ENCODE data around the gene SLC41A2.
"Not testable (repeated sequence)": the region's sequence is repeated elsewhere in the genome, so short reads cannot be mapped to it uniquely, and the experiment has no call there.

SLC41A2 gene, protein sequence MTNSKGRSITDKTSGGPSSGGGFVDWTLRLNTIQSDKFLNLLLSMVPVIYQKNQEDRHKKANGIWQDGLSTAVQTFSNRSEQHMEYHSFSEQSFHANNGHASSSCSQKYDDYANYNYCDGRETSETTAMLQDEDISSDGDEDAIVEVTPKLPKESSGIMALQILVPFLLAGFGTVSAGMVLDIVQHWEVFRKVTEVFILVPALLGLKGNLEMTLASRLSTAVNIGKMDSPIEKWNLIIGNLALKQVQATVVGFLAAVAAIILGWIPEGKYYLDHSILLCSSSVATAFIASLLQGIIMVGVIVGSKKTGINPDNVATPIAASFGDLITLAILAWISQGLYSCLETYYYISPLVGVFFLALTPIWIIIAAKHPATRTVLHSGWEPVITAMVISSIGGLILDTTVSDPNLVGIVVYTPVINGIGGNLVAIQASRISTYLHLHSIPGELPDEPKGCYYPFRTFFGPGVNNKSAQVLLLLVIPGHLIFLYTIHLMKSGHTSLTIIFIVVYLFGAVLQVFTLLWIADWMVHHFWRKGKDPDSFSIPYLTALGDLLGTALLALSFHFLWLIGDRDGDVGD

GRCh38 chr12:104958001-104958804 is at the start of gene SLC41A2:
SLC41A2 (minus strand) TSS chr12:104958290; CDS start chr12:104928527, 29,763 bp downstream.
- DNase-seq (ENCODE audit: low read depth): peak; percentile 76

- no peak for DNase-seq (ENCODE audit: low read depth)
These were observed 43.4 kb upstream of the SLC41A2 start for GRCh38 chr12:105001476-105001875.

- no peak for DNase-seq (ENCODE audit: low read depth)
These were observed 41.2 kb upstream of the SLC41A2 start for GRCh38 chr12:104999347-104999685.

- no peak for DNase-seq (ENCODE audit: low read depth)
These were observed 40.6 kb upstream of the SLC41A2 start for GRCh38 chr12:104998423-104999346.

GRCh38 chr12:104997541-104997940 is 39.5 kb upstream of the SLC41A2 start:
- DNase-seq (ENCODE audit: low read depth): no peak

DNA sequence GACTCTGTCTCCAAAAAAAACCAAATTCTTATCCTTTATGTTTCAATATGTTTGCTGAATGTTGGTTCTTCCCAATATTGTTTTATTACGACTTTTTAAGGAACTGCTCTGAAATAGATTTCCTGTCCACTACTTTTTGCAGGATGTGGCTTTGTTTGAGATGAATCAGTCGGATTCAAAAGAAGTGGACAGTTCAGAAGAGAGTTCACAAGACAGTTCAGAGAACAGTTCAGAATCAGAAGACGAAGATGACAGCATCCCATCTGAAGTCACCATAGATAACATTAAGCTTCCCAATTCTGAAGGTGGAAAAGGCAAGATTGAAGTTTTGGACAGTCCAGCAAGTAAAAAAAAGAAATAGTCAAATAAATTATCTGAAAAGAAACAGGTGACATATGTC is 36.2 kb upstream of the SLC41A2 start:
- no peak for DNase-seq (ENCODE audit: low read depth)

DNA sequence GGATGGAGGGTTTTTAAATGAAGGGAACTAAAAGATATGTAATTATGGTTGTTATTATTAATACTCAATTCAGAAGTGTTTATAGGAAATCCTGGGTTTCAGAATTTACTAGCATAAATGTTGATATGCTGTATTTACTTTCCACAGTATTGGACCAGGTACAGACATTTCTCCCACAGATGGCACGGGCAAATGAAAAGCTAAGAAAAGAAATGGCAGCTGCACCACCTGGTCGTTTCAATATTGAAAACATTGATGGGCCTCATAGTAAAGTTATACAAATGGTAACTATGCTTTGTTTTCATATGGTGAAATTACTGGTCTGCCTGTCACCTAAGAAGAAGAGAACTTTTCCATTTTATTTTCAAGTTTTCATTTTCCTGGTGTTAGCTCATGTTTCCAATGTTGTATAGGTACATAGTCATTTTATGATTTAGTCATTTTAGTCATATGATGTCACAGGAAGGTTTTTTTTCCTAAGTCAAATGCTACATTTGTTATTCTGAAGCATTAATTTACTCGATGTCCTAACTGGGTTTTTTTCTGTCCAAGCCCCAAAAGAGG is 33.6 kb upstream of the SLC41A2 start:
- no peak for DNase-seq (ENCODE audit: low read depth)

- DNase-seq (ENCODE audit: low read depth): no peak
These were observed 32.9 kb upstream of the SLC41A2 start for GRCh38 chr12:104990950-104991349.

- peak; percentile 73 for DNase-seq (ENCODE audit: low read depth)
These were observed 28.2 kb upstream of the SLC41A2 start, which contains the start of gene NOPCHAP1 for GRCh38 chr12:104986022-104986941. NOPCHAP1 (plus strand) TSS chr12:104986316; CDS start chr12:104986353, 37 bp downstream.

DNA sequence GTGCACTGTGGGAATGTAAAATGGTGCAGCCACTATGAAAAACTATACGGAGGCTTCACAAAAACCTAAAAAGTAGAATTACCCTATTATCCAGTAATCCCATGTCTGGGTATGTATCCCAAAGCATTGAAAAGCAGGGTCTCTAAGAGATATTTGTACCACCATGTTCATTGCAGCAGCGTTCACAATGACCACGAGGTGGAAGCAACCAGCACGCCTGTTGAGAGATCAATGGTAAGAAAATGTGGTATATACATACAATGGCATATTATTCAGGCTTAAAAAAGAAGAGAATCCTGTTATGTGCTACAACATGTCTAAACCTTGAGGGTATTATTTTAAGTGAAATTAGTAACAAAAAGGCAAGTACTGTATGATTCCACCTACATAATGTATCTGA is 27.1 kb upstream of the SLC41A2 start:
- DNase-seq (ENCODE audit: low read depth): no peak

DNA sequence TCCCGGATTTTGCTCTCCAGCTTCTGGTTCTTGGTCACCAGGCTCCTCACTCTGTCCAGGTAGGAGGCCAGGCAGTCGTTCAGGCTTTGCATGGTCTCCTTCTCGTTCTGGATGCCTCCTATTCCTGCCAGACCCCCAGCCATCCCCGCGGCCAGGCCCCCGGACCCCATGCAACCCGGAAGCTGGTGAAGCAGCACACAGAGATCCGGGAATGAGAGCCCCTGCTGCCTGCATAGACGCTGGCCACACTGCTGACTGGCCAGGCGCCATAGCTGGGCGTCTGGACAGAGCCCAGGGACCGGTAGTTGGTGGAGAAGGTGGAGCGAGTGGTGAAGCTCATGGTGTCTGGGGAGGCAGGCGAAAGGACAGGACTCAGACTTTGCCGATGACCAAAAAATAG is 19.6 kb upstream of the SLC41A2 start:
- not testable (repeated sequence) for DNase-seq (ENCODE audit: low read depth)

DNA sequence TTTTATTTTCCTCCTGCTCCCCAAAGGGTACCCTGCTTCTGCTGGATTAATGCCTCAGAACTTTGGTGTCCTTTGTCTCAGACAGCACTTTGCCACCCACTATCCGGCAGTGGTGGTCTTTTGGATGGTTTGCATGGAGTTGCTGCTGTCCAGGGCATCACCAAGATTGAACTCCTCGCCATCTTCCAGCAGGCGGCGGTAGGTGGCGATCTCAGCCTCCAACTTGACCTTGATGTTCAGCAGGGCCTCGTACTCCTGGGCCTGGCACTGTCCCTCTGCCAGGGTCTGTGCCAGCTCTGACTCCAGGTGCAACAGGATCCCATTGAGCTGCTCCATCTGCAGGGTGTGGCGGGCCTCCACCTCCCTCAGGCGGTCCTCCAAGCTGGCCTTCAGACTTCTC is 18.6 kb upstream of the SLC41A2 start:
- DNase-seq (ENCODE audit: low read depth): no peak

DNA sequence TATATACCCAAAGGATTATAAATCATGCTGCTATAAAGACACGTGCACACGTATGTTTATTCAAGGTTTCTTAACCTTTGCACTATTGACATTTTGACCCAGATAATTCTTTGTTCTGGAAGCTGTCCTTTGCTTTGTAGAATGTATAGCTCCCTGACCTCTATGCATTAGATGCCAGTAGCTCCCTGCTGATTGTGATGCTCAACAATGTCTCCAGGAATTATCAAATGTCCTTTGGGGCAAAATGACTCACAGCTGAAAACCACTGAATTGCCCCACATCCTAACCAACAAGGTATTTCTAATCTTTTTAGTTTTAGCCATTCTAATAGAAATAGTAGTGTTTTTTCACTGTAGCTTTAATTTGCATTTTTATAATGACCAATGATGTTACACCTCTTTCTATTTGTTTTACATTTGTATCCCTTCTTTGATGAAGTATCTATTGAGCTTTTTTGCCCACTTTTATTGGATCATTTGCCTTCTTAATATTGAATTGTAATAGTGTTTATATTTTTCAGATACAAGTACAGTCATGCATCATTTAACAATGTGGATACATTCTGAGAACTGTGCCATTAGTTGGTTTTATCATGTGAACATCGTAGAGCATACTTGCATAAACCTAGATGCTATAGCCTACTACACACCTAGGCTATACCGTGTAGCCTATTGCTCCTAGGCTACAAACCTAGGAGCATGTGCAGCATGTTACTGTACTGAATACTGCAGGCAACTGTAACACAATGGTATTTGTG is 17.7 kb upstream of the SLC41A2 start:
- DNase-seq (ENCODE audit: low read depth): no peak

DNA sequence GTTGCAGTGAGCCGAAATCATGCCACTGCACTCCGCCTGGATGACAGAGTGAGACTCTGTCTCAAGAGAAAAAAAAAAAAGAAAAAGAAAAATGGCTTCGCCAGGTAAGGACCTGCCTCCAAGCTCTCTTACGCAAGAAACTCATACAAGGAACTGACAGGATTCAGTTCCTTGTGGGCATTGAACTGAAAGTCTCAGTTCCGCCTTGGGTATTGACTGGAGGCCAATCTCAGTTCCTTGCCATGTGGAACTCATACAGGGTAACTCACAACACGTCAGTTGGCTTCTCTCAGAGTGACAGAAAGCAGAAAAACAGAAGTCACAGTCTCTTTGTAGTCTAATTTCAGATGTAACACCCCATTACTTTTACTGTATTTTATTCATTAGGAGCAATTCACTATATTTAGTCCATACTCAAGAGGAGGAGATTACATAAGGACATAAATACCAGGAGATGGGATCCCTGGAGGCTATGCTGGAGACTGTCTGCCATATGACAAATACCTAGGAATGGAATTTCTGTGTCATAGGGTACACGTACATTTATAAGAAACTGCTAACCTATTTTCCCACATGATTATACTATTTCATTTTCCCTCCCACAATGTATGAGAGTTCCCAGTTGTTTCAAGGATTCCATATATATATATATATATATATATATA is 16.7 kb upstream of the SLC41A2 start:
- no peak for DNase-seq (ENCODE audit: low read depth)

- DNase-seq (ENCODE audit: low read depth): no peak
These were observed 15.2 kb upstream of the SLC41A2 start for GRCh38 chr12:104973250-104973649.

- no peak for DNase-seq (ENCODE audit: low read depth)
These were observed 13.2 kb upstream of the SLC41A2 start for GRCh38 chr12:104971306-104971705.

DNA sequence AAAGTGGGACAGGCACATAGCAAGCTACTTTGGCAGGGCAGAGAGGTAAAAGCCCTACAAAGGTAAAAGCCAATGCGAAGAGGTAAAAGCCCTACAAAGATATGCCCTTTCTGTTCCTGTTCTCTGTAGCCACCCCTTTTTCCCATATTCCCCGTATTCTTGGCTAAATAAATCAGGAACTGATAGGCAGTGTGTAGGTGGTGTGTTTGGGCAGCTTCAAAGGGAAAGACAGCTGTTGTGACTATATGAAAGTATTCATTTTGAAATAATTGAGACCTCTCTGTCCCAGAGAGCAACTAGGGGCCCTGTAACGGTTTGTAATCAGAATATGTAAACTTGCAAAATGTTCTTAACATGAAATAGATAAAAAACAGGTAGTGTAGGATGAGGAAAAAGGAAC is 11.3 kb upstream of the SLC41A2 start:
- DNase-seq (ENCODE audit: low read depth): no peak

- no peak for DNase-seq (ENCODE audit: low read depth)
These were observed 8.6 kb upstream of the SLC41A2 start for GRCh38 chr12:104966677-104967076.

DNA sequence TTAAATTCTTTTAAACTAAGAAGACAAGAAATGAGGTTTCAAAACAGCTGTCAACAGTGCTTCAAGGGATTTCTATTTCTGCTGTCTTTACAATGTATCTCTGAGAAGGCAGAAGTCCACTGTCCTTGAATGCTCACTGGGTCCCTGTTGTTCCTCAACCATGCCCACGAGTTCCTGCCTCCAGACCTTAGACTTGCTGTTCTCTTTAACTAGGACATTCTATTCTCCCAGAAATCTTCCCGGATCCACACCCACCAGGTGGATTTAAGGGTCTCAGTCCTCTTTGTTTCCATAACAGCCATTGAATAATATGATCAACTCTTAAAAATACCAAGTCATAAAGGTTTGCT is 6.7 kb upstream of the SLC41A2 start:
- no peak for DNase-seq (ENCODE audit: low read depth)
